GM18868 (cell line): Measurements from ENCODE around the gene FAF1.

Source experiments
- ATAC-seq: cut with Tn5 transposase; IDR thresholded peaks from one replicate; pipeline ENCODE4 v1.9.1; 2021; ENCODE audit warnings: mild to moderate bottlenecking, moderate library complexity; ENCODE audit not compliant: unreplicated experiment

FAF1 gene

DNA sequence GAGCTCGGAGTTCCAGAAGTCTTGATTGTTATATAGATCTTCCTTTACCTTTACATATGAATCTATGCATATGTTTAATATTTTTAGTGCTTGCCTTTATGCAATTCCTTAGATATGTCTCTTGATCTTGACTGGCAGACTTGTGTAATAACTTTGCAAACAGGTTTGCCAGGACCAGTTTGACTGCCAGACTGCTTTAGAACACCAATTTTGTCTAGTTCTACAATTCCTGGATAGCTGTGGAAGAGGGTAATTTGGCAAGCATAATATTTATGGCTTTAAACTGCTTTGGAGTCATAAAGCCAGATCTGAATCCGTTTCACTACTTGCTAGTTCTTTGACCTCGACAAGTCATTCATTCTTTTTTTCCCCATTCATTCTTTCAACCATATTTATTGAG is 250.0 kb downstream of the FAF1 start:
- ATAC-seq = no peak

DNA sequence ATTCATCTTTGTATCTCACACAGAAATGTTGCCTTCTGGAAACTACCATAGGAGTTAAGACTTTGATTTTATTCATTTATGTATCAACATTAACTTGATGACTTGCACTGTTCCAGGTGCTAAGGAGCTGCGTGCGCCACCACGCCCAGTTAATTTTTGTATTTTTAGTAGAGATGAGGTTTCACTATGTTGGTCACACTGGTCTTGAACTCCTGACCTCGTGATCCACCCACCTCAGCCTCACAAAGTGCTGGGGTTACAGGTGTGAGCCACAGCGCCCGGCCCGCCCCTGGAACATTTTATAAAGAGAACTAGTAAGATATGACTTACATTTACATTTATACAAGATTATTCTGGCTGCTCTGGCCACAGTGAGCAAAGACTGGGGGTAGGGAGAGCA is 252.2 kb downstream of the FAF1 start:
- no peak for ATAC-seq

DNA sequence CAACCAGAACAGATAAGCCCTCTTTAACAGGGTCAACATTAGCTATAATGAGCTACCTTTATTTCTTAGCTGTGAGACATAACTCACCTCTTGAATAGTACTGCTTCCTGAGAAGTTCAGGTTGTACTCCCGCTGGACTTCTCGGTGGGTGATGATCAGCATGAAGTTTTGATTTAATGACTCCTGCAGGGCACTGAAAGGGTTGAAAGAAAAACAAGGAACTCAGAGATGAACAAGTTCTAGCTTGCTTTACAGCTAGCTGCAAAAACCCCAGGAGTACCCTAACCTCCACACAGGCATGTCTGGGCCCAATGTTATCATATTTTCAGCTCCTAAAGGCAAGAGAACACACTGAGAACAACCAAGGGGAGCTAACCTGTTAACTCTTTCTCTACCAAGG is 254.4 kb downstream of the FAF1 start:
- ATAC-seq = no peak

DNA sequence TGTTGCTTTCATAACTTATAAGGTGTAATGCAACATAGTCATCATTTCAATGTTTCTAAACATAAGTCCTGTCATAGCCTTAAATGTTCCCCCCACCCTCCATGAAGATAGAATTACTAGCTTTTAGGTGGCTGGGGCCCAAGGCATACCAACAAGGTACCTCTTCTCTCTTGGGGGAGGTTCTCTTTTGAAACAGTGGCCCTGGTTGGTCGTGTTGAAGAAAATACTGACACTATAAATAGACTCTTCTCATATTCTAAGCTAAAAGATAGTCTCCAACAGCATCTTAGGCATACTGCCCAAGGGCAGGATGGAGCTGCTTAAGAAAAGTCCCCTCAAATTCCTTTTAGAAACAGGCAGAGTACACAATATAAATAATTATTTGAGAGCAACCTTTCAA is 255.0 kb downstream of the FAF1 start:
- no peak for ATAC-seq

DNA sequence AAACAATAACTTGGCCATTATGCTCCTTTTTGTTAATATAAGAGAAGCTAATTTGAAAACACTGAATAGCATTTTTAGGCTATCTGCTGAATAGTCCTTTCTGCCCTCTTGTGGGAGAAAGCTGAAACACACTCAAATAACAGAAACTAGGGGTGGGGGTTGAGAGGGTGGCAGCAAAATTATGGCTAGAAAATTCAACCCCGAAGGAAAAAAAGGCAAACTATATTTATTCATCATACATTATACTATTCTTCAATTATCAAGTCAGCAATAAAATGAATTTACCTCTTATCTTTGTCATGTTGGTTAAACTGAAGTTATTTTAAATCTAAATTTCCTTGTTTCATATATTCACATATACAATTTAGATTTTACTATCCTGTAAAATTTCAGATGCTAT is 255.9 kb downstream of the FAF1 start:
- peak; percentile 64 for ATAC-seq

DNA sequence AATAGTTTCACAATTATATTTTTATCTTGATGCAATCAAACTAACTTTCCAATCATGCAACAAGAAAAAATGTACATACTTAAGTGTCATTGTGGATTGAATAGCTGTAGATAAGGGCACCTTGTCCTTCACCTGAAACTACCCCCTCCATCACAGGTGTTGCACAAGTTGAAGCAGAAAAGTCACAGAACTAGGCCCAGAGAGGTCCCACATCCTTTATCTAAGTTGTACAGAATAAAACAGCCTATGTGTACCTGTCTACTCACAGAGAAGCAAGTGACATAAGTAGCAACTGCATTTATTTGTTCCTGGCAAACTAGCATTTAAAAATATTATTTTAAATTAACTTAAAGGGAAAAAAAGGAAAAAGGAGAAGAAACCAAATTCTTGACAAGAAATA is 256.8 kb downstream of the FAF1 start:
- ATAC-seq = no peak

DNA sequence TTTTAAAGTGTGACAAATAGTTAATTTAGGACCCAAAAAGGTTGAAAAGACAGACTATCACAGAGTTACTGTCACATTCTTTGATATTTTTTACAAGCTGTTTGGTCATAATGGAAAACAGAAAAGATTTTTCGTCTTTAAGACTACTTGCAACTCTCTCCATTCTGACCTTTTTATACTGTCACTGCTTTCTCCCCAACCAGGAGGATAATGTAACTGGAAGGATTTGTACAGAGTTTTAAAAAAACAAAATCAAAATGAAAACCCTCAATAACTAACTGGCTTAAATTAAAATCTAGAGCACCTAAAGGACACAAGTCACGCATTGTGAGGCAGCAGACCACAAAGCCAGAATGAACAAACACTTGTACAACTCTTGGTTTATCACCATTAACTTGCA is 257.7 kb downstream of the FAF1 start:
- ATAC-seq = no peak

DNA sequence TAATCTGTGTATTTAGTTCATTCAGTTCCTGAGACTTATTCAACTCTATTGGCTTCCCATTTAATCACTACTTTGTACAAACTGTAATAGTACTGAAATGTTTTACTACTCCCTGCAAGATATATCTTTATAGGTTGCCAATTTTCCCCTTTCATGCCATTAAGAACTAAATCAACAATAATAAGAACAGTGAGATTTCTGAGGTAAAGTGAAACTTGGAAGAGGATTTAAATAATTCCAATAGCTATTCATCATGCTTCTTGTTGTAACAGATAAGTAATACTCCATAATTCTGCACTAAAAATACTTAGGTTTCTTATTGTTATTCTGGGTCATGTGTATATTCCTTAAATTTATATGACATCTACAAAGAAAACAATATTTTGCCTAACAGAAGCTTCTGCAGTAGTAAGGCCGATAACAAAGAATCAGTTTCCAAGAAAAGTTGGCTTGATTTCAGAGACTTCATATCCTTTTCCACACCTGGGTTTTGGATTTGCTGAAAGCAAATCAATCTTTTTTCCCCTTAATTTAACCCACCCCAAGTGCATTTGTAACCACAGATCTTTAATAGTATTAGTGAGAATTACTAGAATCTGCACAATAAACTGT is 258.3 kb downstream of the FAF1 start:
- ATAC-seq = no peak

DNA sequence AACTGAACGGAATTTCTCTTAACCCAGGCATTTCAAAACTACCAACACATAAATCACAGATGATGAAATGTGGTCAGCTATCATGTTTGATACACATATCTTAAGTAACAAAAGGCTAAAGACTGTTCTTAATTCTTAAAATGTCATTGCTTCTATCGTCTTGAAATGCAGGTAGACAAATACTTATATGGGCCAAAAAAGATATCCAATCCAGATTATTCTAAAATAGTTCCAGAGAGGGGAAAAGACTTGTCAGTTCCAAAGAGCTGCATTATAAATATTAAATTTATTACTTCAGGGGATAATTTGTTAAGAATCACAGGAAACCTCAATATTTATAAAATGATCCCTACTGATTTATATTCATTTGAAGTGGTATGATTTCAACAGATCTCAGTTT is 259.4 kb downstream of the FAF1 start:
- no peak for ATAC-seq

DNA sequence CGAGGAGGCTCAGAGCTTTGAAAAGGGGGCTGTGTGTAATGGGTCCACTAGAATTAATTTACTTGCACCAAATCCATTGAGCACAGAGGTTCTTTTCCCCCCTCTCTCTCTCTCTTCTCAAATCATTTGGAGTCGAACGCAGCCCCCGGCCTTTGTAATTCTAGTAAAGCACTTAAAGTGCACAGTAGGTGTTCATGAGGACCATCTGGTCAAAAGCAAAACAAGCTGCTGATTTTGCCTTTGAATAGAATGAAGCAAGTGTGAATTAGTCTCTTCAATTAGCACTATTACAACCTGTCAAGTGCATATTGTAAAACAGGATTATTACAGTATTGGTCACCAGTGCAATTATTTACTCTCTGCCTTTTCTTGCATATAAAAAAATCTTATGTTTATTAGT is 259.9 kb downstream of the FAF1 start:
- ATAC-seq = no peak

DNA sequence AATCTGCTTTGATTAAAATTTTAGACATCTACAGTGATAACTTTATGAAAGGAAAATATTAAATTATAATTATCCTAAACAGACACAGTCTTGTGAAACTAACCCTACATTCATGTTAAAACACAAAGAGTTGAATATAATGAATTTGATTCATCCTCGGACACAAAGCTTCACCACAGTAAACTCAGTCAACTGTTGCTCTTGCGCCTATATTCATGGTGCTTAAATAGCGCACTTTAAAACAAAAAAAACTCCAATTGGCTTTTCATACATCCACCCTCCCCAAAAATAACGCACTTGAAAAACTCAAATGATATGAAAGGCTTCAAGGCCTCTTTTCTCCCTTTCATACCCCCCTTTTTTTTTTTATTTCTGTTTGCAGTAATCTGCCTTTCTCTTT is 260.3 kb downstream of the FAF1 start:
- no peak for ATAC-seq

DNA sequence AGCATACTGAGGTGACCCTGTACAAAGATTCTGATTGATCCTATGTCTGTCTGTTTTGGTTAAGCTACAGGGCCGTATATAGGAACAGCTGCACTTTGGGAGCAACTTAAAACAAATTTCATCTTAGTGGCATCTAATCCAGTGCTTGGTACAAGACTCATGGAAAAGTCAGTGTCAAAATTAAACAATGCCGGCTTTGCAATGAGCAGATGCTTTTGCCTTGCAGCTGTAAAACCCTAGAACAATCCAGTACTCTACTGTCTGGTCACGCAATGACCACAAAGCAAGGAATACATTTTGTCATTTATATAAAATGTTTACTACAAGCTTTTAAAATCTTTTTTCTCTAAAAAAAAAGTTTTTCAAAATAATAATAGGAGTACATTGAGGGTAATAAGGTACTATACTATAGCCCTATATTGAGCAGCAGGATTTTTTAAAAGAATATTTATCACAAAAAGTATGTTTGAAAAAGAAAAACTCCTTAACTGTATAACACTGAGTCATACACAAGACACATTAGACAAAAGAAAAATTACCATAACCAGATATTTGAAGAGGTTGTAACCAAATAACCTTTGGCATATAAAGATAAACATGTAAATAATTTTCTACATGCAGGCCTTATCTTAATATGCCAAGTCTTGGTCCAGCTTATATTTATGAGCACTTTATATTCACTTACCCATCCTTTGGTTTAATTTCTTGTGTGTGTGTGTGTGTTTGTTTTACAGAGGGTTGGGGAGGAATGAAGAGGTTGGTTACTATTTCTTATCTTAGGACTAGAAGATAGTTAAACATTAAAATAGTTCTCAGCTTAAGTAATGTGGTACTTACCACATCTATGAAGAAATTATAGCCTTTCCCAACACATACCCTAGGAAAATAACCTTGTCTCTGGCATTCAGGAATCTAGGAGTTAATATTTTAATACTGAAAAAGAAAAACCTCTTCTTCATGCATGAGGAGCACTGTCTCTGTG is 262.3 kb downstream of the FAF1 start:
- ATAC-seq = no peak

DNA sequence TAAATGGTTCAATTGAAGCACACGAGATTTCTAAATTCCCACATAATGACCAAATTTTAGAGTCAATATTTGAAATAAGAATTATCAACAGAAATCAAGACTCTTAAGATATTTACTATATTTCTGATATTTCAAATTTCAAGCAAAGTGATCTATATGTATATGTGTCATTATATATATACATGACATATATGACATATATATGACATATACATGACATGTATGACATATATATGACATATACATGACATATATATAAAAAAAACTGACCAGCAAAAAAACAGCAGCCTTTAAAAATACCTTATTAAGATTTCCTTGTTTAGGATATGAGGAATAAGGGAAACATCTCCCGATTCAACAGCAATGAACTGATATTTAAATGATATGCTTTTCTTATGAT is 266.2 kb downstream of the FAF1 start:
- no peak for ATAC-seq

DNA sequence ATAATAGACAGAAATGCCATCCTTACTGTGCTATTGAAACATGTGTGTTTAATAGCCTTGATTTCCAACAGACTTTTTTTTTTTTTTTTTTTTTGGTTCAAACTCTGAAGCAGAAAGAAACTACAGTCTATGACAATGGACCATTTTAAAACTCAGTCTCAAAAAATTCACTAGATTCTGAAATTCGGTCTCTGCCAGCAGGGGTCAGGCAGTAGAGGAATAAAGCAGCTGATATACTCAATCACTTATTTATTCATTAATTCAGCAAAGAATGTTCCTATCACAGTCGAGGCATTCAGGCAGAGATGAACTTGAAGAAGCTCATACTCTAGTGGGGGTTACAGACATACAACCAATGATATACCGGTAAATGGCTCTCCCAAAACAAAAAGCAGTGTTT is 275.9 kb downstream of the FAF1 start:
- ATAC-seq = no peak

DNA sequence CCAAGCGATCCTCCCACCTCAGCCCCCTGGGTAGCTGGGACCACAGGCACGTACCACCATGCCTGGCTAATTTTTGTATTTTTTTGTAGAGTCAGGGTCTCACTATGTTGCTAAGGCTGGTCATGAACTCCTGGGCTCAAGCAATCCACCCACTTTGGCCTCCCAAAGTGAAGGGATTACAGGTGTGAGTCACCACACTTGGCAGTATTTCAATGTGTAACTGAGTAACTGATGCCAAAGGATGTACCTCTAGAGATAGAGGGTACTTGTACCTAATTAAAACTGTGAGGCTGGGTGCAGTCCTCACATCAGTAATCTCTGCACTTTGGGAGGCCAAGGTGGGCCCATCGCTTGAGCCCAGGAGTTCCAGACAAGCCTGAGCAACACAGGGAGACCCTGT is 278.1 kb downstream of the FAF1 start:
- ATAC-seq = no peak

DNA sequence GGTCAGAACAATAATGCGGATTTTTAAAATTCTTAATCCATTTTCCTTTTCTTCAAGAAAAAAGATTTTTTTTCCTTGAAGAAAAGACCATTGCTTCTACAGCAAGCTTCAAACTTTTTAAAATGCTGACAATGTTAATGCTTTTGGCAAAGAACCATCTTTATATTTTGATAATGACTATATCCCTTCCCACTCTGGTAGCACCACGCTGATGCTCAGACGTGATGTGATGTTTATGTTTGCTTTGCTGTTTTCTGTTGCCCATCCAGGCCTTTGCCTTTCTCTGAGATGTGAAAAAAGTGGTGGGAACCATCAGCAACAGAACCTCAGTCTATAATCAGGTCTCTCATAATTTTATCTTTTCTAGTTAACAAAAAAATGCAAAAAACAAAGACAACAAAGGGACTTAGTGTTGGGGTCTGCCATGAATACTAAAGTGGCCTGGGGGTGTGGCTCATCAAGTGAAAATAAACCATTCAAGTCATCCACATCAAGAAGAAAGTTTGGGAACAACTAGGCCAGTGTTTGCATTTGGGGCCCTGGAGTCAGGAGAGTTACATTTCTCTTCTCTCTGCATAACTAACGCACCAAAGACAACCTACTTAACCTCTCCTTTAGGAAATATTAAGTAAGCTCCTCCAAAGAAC is 292.2 kb downstream of the FAF1 start:
- ATAC-seq = no peak

DNA sequence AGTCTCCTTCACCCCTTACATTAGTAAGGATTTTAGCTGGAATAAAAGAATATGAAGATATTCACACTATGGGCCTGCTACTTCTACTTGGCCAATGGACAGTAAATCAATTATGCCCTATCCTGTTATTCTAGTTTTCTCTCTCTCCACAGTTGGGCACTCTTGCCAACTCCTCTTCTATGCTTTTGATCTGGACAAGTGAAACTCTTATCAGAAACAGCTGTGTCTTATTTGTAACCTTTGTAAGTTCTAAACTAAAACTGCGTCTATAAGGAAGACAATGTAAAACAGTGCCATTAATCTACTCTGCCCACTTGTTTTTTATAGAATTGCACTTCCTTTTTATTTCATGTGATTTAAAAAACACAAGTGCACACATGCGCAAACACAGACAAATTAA is 292.8 kb downstream of the FAF1 start:
- ATAC-seq = no peak

DNA sequence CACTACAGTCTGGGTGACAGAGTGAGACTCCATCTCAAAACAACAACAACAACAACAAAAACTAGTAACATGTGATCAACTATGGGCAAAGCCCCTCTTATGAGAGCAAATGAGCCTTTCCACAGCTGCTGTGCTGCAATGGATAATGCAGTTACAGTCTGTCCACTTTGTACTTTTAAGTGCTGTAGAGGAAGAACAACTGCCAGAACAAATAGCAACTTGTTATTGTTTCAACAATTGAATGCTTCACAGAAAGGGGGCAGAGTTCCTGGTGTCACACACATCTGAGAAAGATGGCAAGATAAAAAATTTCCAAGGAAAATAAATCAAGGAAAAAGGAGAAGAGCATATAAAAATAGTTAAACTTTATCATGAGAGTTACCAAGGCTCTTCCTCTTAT is 293.2 kb downstream of the FAF1 start:
- ATAC-seq = no peak

DNA sequence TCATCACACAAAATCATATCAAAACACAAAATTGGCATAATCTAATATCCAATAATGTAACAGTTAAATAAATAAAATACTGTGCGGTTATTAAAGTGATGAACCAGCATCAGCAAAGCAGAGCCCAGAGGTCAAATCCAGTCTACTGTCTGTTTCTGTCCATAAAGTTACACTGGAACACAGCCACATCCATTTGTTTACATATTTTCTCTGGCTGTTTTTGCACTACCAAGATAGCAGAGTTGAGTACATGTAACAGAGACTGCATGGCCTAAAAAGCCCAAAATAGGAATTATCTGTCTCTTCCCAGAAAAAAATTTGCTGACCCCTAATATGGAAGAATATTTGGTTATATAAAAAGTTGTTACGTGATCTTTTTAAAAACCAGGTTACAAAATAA is 294.7 kb downstream of the FAF1 start:
- no peak for ATAC-seq

DNA sequence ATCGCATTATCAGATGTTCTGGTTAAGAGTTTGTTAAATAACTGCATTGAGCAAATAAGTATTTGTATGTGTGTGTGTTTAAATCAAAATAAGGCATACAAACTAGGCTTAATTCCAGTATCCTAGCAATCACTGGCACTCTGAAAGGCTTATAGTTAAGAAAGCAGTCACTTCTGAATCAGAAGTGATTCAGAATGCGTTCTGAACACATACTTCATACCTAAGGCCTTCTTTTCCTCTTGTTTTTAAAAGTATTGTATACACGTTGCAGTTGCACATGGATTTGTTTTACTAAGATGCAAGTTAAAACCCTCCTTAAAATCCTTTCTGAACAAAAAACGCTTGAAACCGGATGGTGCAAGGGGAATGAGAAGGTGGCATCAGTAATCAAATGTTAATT is 298.4 kb downstream of the FAF1 start:
- ATAC-seq = no peak

DNA sequence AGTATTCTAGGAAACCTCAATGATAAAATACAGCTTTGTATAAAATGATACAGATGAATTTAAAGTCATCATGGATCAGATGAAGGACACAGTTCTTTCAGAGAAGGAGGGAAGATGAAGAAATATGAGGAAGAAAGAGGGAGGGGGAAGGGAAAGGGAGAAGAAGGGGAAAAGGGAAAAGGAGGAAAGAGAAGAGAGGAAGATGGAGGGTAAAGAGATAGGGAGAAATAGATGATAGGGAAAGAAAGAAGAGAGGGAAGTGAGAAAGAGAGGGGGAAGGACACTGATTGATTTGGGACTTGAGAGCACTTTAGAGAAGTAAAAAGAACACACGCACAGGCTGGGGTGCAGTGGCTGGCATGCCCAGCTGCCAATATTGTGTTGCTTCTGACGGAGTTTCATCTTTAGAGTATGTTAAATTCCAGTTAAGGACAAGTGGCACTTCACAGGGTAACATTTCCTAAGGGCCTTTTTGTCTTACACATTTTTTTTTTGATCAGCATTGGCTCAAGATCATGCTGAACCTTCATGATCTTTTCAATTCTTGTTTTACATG is 300.9 kb downstream of the FAF1 start:
- no peak for ATAC-seq
